Calu3 (cell line): Measurements from ENCODE around the gene CDK5R1. TPM values are rescaled to one million over a fixed set of nuclear protein-coding genes. Genes with fewer than 3 reads are reported as not detected.

ENCODE experiments used
- BruUV-seq: library from RNA; stranded (reverse); fragments of 400-500 nt; replicated peaks from 2 replicates; lab custom pipeline; 2021; lab: Mats Ljungman, UMichigan
- CTCF ChIA-PET: fragments of 300-600 bp; sonication (Branson Sonifier 250); formaldehyde crosslinking; loops from one replicate; lab custom pipeline; 2022; ENCODE audit warnings: antibody characterized with exemption; lab: Charles Lee
- DNase-seq: peaks from one replicate; pipeline ENCODE4 v3.0.0; 2022
- H3K27ac Mint-ChIP-seq: one replicate; pipeline ENCODE4 v1.8.0; 2022; ENCODE audit warnings: mixed read lengths; ENCODE audit not compliant: unreplicated experiment
- H3K27me3 Mint-ChIP-seq: one replicate; pipeline ENCODE4 v1.8.0; 2022; ENCODE audit warnings: mixed read lengths; ENCODE audit not compliant: unreplicated experiment
- H3K36me3 Mint-ChIP-seq: one replicate; pipeline ENCODE4 v1.8.0; 2022; ENCODE audit warnings: mild to moderate bottlenecking, moderate library complexity, mixed read lengths; ENCODE audit not compliant: insufficient read depth, unreplicated experiment
- H3K4me1 Mint-ChIP-seq: one replicate; pipeline ENCODE4 v1.8.0; 2022; ENCODE audit warnings: mild to moderate bottlenecking, low read depth, mixed read lengths; ENCODE audit not compliant: unreplicated experiment
- H3K4me3 Mint-ChIP-seq: one replicate; pipeline ENCODE4 v1.8.0; 2022; ENCODE audit warnings: mild to moderate bottlenecking, low read depth, moderate library complexity, mixed read lengths; ENCODE audit not compliant: unreplicated experiment
- H3K9me3 Mint-ChIP-seq: one replicate; pipeline ENCODE4 v1.8.0; 2022; ENCODE audit warnings: low read depth, mixed read lengths; ENCODE audit not compliant: unreplicated experiment
- CTCF ChIP-seq: fragments of 200-600 bp; IDR thresholded peaks from one replicate; pipeline ENCODE4 v1.8.0; 2022; ENCODE audit warnings: antibody characterized with exemption; ENCODE audit not compliant: unreplicated experiment
- intact Hi-C: fragments of 100-400 bp; cut with micrococcal nuclease; formaldehyde crosslinking; loops from one replicate; pipeline ENCODE4 v1.10.0; 2022; ENCODE audit not compliant: unreplicated experiment
- total RNA-seq: library from RNA; stranded (reverse); gene quantifications from 2 replicates; pipeline ENCODE4 v1.2.3, GENCODE V29; 2022

Gene CDK5R1
- total RNA-seq, 1 experiment from 2014 or later: 4.3 TPM

DNA sequence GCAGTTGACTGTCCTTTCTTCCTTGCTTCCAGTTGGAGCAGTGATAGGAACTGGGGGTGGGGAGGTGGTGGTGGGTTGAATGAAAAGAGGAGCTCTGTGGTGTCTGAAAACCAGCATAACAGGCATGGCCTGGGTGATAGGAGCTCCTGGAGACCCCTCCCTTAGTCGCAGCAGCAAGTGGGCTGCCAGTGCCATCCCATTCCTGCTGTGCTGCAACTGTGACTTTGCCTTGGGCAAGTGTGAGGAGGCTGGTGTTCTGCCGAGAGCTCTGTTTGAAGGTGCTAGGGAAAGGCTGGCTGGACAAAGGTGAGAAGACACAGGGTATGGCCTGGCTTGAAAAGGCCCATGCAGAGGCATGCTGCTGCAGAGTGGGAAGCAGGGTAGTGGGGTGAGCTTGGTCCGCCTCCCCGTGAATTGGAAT, 2.7 kb upstream of the CDK5R1 start:
- Mint-ChIP-seq H3K4me1 (peaks cover 17% of the 10 kb centered on the region), H3K4me3 (no peak overlapping the region), H3K9me3 (no peaks in the 10 kb centered on the region), H3K36me3 (peaks cover 67% of the 10 kb centered on the region), H3K27me3 (no peaks in the 10 kb centered on the region), H3K27ac (peak overlapping the region; percentile 16)
- CTCF ChIA-PET: no interaction called here
- intact Hi-C loops: loop anchor here (5.0 kb wide), 1 partner anchor 273 kb away; no protein-coding TSS in a partner anchor
- no peak for DNase-seq
- no TSS peak for BruUV-seq
- no peak for TF ChIP-seq CTCF

GRCh38 chr17:32484628-32485027, 2.2 kb upstream of the CDK5R1 start:
- intact Hi-C loops: loop anchor here (5.0 kb wide), 1 partner anchor 273 kb away; no protein-coding TSS in a partner anchor
- no peak for DNase-seq
- Mint-ChIP-seq H3K9me3 (no peaks in the 10 kb centered on the region), H3K4me1 (peaks cover 17% of the 10 kb centered on the region), H3K4me3 (no peak overlapping the region), H3K36me3 (peaks cover 61% of the 10 kb centered on the region), H3K27me3 (no peaks in the 10 kb centered on the region), H3K27ac (peak overlapping the region; percentile 16)
- no peak for TF ChIP-seq CTCF
- CTCF ChIA-PET: no interaction called here
- BruUV-seq: no TSS peak

DNA sequence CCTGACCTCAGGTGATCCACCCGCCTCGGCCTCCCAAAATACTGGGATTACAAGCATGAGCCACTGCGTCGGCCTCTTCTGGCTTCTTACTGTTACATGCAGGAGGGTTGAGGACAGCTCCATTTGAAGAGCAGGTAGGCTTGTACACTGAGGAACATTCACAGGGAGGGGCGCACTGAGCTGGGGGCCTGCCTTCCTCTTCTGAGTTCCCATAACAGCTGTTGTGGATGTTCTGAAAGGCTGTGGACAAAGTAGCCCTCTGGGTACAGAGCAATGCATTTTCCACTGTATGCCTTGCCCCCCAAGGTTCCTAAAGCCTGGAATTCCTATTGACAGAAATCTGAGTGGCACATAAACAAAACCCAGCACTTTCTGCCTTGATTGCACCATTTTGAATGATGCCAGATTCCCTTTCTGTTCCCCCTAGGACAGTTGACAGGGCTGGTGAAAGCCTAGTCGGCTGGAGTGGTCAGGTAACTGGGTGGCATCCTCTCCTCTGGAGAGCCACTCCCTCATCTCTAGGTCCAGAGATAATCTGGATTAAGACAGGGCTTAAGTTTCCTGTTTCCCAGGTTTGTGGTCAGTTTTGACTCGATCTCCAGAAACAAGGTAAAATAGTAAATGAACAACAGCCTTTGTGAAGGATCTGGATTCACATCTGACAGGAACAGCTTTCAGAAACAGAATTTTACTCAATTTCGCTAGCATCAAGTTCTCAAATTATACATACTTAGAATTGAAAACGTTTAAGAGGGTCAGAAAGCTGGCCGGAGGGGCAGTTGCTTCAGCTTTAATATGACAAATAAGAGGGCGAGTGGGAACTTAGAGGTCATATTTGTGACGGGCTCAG, 1.3 kb upstream of the CDK5R1 start:
- intact Hi-C loops: no loop called here
- Mint-ChIP-seq H3K9me3 (no peaks in the 10 kb centered on the region), H3K27ac (peak overlapping the region; percentile 60), H3K4me3 (peak overlapping the region; percentile 61), H3K36me3 (peaks cover 53% of the 10 kb centered on the region), H3K4me1 (peaks cover 17% of the 10 kb centered on the region), H3K27me3 (no peaks in the 10 kb centered on the region)
- DNase-seq: no peak
- CTCF ChIA-PET: interaction anchor here (1.7 kb wide), 1 partner anchor 22 kb away, joined by 4 read pairs; no protein-coding TSS in a partner anchor
- no peak for TF ChIP-seq CTCF
- BruUV-seq: no TSS peak

DNA sequence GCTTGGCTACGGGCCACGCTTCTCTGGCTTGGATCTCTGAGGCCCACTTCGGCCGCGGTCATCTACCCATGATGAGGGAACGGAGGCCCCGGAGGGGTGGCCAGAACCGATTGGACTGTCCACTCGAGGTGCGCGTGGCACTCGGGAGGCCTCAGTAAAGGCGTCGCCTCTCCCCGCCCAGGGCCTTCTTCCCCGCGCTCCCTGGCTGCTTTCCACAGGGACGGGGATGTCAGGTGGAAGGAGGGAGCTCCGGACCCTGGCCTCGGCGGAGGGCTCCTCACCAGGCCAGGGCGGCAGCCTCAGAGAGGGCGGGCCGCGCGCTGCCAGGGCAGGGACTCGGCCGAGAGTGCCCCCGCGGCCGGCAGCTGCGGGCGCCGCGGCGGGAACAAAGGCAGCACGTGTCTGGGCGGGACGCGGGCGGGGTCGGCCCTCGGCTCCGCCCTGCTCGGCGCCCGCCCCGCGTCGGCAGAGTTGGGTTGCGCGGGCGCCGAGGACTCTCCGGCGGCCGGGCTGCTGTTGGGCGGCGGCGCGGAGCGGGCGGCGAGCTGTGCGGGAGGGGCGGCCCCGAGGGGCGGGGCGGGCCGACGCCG, 587 bp upstream of the CDK5R1 start:
- peak; percentile 80 for DNase-seq
- intact Hi-C loops: no loop called here
- Mint-ChIP-seq H3K4me1 (peaks cover 17% of the 10 kb centered on the region), H3K36me3 (peaks cover 50% of the 10 kb centered on the region), H3K27ac (peak overlapping the region; percentile 60), H3K4me3 (peak overlapping the region; percentile 61), H3K9me3 (no peaks in the 10 kb centered on the region), H3K27me3 (no peaks in the 10 kb centered on the region)
- no TSS peak for BruUV-seq
- TF ChIP-seq CTCF: no peak
- CTCF ChIA-PET: interaction anchor here (1.3 to 1.7 kb wide), 2 partner anchors 23 to 41 kb away, joined by 4 read pairs; partner anchors contain the start of gene PSMD11
